Activated naive CD4-positive, alpha-beta T cell treated with anti-CD3 and anti-CD28 coated beads, Interleukin-2, amount 50 U/mL, for 72 hours (primary cell): ENCODE data around the gene ARHGAP10. TPM values are rescaled to one million over a fixed set of nuclear protein-coding genes. Genes with fewer than 3 reads are reported as not detected.
"Not testable (repeated sequence)": the region's sequence is repeated elsewhere in the genome, so short reads cannot be mapped to it uniquely, and the experiment has no call there.

Source experiments
- ATAC-seq, 2 donors: fragments of 150-1000 bp; cut with Tn5 transposase; 2 replicates each; pipeline ENCODE4 v1.10.0; 2021; ENCODE audit warnings: mild to moderate bottlenecking in 2 of 2, moderate library complexity in 2 of 2
- DNase-seq, 2 donors: peaks; one replicate each; pipeline ENCODE4 v3.0.0; 2021 to 2022; ENCODE audit warnings: low spot score in 2 of 2
- H3K27ac Mint-ChIP-seq, 2 donors: one replicate each; pipeline ENCODE4 v1.8.0; 2022; ENCODE audit warnings: mild to moderate bottlenecking in 2 of 2, mixed read lengths in 2 of 2
- H3K36me3 Mint-ChIP-seq, 2 donors: one replicate each; pipeline ENCODE4 v1.8.0; 2022; ENCODE audit warnings: mixed read lengths in 2 of 2
- H3K9me3 Mint-ChIP-seq, 2 donors: one replicate each; pipeline ENCODE4 v1.8.0; 2022; ENCODE audit warnings: mixed read lengths in 2 of 2
- total RNA-seq, 2 donors: library from RNA; stranded (reverse); gene quantifications; one replicate each; pipeline ENCODE4 v1.2.3, GENCODE V29; 2022

ARHGAP10 gene
- total RNA-seq, 2 donors from 2014 or later = 2.9 to 6.4 TPM

DNA sequence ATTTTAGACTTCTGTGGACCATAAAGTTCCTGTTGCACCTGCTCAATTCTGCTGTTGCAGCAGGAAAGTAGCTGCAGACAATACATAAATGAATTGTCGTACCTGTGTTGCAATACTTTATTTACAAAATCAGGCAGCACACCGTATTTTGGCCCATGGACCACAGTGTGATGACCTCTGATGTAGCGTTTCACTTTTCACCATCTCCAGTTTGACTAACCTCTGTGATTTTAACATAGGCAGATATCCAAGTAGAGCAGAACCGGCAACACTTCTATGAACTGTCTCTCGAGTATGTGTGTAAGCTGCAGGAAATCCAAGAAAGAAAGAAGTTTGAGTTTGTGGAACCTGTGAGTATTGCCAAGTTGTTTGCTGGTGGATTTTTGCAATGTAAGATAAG, 132.7 kb downstream of the ARHGAP10 start:
- ATAC-seq = no peak

GRCh38 chr4:147865926-147866325, 134.0 kb downstream of the ARHGAP10 start:
- DNase-seq (no peak), ATAC-seq (no peak)
- Mint-ChIP-seq H3K9me3 (no peaks in the 10 kb centered on the region), H3K27ac (no peak overlapping the region), H3K36me3 (no peaks in the 10 kb centered on the region)

More for the DNA sequence above, 132.7 kb downstream of the ARHGAP10 start:
- Mint-ChIP-seq H3K36me3 (no peaks in the 10 kb centered on the region), H3K9me3 (no peaks in the 10 kb centered on the region), H3K27ac (no peak overlapping the region)
- no peak for DNase-seq

GRCh38 chr4:147866532-147867271, 134.8 kb downstream of the ARHGAP10 start:
- Mint-ChIP-seq H3K27ac (no peak overlapping the region), H3K36me3 (no peaks in the 10 kb centered on the region), H3K9me3 (no peaks in the 10 kb centered on the region)
- peak; percentile 97 to 98 for ATAC-seq
- DNase-seq = peak; percentile 81 to 90

GRCh38 chr4:147874109-147874508, 142.2 kb downstream of the ARHGAP10 start:
- no peaks in the 10 kb centered on the region for H3K9me3 Mint-ChIP-seq
- ATAC-seq (no peak), DNase-seq (no peak)
- H3K36me3 Mint-ChIP-seq = no peaks in the 10 kb centered on the region
- no peak overlapping the region for H3K27ac Mint-ChIP-seq

GRCh38 chr4:147877308-147877771, 145.5 kb downstream of the ARHGAP10 start:
- ATAC-seq = no peak
- H3K9me3 Mint-ChIP-seq = no peaks in the 10 kb centered on the region
- H3K27ac Mint-ChIP-seq = no peak overlapping the region
- H3K36me3 Mint-ChIP-seq = no peaks in the 10 kb centered on the region
- no peak for DNase-seq

GRCh38 chr4:147879676-147880075, 147.8 kb downstream of the ARHGAP10 start:
- Mint-ChIP-seq H3K27ac (no peak overlapping the region), H3K36me3 (peaks cover 4 to 5% of the 10 kb centered on the region in 2 donors), H3K9me3 (peaks cover 3 to 4% of the 10 kb centered on the region in 2 donors)
- ATAC-seq = no peak
- DNase-seq = no peak

DNA sequence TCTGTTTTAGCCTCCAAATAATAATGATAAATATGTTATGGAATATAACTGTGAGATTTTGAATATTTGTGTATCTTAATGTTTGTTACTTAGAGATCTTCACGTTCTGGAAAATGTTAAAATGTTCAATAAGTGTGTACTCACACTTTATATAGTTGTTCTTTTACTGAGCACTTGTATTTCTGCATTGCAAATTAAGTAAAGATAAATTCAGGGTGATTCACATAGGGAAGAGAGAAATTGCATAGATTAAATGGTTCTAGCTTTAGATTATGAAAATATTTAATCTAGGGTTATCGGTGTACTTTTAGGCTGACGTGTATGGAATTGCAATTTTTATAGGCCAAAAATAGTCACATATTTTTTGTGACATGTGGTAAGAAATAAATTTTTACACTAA, 148.6 kb downstream of the ARHGAP10 start:
- DNase-seq = no peak
- no peak for ATAC-seq
- Mint-ChIP-seq H3K27ac (no peak overlapping the region), H3K9me3 (peaks cover 5 to 9% of the 10 kb centered on the region in 2 donors), H3K36me3 (peaks cover 9 to 10% of the 10 kb centered on the region in 2 donors)

- H3K27ac Mint-ChIP-seq = no peak overlapping the region
- peaks cover 10 to 20% of the 10 kb centered on the region in 2 donors for H3K36me3 Mint-ChIP-seq
- DNase-seq (no peak), ATAC-seq (no peak)
- peaks cover 5 to 13% of the 10 kb centered on the region in 2 donors for H3K9me3 Mint-ChIP-seq
Measured at GRCh38 chr4:147884536-147884935, 152.6 kb downstream of the ARHGAP10 start.

DNA sequence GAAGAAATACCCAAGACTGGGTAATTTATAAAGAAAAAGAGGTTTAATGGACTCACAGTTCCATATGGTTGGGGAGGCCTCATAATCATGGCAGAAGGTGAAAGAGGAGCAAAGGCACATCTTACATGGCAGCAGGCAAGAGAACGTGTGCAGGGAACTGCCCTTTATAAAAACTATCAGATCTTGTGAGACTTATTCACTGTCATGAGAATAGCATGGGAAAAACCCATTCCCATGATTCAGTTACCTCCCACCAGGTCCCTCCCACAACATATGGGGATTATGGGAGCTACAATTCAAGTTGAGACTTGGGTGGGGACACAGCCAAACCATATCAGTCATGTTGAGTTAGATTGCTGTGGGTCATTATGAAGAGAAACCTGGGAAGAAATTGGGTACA, 153.3 kb downstream of the ARHGAP10 start:
- ATAC-seq = not testable (repeated sequence)
- peaks cover 10 to 20% of the 10 kb centered on the region in 2 donors for H3K36me3 Mint-ChIP-seq

DNA sequence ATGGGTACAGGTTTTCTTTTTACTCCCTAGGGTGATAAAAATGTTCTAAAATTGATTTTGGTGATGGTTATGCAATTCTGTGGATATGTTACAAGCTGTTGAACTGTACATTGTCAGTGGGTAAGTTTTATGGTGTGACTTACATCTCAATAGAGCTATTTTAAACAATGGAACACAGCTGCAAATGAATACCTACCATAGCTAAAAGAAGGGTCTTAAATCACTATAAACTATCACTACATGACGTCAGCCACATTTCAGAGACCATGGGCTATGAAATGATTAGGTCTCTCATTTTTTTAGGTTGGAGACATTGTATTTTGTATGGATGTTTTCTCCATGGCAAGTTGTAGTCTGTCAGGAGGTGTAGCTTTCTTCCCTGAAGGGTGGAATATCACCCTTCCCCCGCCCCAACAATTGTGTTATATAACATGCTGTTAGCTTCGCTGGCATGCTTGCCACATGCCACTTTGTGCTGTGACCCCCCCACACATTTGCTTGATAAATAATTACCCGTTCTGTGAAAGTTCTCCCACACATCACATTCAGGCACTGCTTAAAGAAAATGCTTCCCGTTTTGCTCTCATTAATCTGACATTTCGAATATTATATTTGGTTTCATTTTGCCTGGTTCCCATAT, 159.7 kb downstream of the ARHGAP10 start:
- Mint-ChIP-seq H3K27ac (no peak overlapping the region), H3K36me3 (peaks cover 0 to 17% of the 10 kb centered on the region in 2 donors), H3K9me3 (peaks cover 0 to 15% of the 10 kb centered on the region in 2 donors)
- DNase-seq (no peak), ATAC-seq (no peak)

More for the DNA sequence above, 153.3 kb downstream of the ARHGAP10 start:
- DNase-seq, H3K27ac Mint-ChIP-seq: not testable (repeated sequence)
- H3K9me3 Mint-ChIP-seq = peaks cover 5 to 13% of the 10 kb centered on the region in 2 donors

DNA sequence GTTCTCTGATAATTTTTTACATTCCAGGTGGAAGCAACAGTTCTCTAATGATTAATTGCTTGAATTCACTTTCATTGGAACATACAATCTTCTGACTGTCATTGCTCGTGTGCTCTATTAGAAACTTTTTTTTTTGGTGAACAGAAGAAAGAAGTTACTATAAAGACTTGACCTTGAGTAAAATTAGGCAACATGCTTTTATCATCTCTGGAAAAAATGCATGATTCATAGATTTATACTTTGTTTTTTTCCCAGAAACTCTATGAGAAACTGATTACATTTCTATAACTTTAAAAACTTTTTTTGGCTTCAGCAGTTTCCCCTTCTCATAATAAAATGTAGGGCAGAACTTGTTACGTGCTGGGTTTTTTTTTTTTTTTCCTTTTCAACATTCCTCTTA, 167.6 kb downstream of the ARHGAP10 start:
- DNase-seq (no peak), ATAC-seq (no peak)
- Mint-ChIP-seq H3K36me3 (peaks cover 6% of the 10 kb centered on the region in 2 donors), H3K9me3 (peaks cover 7 to 9% of the 10 kb centered on the region in 2 donors), H3K27ac (no peak overlapping the region)

GRCh38 chr4:147901388-147901787, 169.5 kb downstream of the ARHGAP10 start:
- Mint-ChIP-seq H3K9me3 (peaks cover 7 to 9% of the 10 kb centered on the region in 2 donors), H3K27ac (no peak overlapping the region), H3K36me3 (peaks cover 0 to 11% of the 10 kb centered on the region in 2 donors)
- no peak for ATAC-seq
- DNase-seq = no peak

DNA sequence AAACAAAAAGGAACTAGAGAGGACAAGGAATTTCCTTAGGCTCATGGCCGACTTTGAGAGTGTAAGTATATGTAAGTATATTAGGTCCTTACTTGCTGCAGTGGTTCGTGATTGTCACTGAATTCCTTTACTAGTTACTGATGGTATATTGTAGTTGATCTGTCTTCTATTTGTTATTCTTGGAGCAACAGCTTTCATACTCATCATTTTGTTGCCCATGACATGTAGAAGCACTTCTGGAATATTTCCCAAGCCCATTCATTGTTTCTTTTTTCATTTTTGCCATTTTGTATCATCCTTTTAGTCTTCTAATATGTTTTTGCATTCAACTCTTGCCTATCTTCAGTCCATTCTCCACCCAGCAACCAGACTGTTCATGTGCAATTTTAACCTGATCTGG, 170.0 kb downstream of the ARHGAP10 start:
- DNase-seq (no peak), ATAC-seq (no peak)
- Mint-ChIP-seq H3K36me3 (peaks cover 4 to 11% of the 10 kb centered on the region in 2 donors), H3K27ac (no peak overlapping the region), H3K9me3 (peaks cover 7 to 9% of the 10 kb centered on the region in 2 donors)

- Mint-ChIP-seq H3K27ac (no peak overlapping the region), H3K36me3 (peaks cover 5 to 6% of the 10 kb centered on the region in 2 donors), H3K9me3 (peaks cover 0 to 4% of the 10 kb centered on the region in 2 donors)
- ATAC-seq = peak in 1 of 2 donors; percentile 58
- no peak for DNase-seq
Measured at GRCh38 chr4:147909225-147909624, 177.3 kb downstream of the ARHGAP10 start.

- no peak overlapping the region for H3K27ac Mint-ChIP-seq
- peaks cover 0 to 4% of the 10 kb centered on the region in 2 donors for H3K9me3 Mint-ChIP-seq
- no peak for DNase-seq
- no peak for ATAC-seq
- H3K36me3 Mint-ChIP-seq = peaks cover 5 to 6% of the 10 kb centered on the region in 2 donors
Measured at GRCh38 chr4:147910315-147910714, 178.4 kb downstream of the ARHGAP10 start.

GRCh38 chr4:147912106-147912505, 180.2 kb downstream of the ARHGAP10 start:
- not testable (repeated sequence) for H3K9me3 Mint-ChIP-seq, DNase-seq, H3K36me3 Mint-ChIP-seq, H3K27ac Mint-ChIP-seq, ATAC-seq

DNA sequence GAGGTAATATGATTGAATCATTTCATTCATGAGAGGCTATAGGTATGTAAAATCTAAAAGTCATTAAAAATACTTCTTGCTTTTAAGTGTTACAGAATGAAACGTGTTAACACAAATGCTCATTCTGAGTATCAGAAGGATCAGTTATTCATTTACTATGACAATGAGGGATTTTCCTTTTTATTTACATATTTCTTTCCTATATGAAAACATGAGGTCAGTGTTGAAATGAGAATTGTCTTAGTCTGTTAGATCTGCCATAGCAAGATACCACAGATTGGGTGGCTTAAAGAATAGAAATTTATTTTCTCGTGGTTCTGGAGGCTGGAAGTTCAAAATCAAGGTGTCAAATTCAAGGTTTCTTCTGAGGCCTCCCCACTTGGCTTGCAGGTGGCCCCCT, 181.2 kb downstream of the ARHGAP10 start:
- no peak for ATAC-seq
- DNase-seq = no peak
- Mint-ChIP-seq H3K27ac (no peak overlapping the region), H3K36me3 (no peaks in the 10 kb centered on the region), H3K9me3 (no peaks in the 10 kb centered on the region)
